MM.1S (cell line): ENCODE data around the gene TANGO2.

ENCODE experiments used
- CTCF ChIP-seq: fragments of 300-600 bp; sonication (generic); IDR thresholded peaks from 2 replicates; pipeline ENCODE4 v1.5.1; 2016; ENCODE audit warnings: antibody characterized with exemption, low read length, mixed read lengths
- EZH2 ChIP-seq: fragments of 300-600 bp; sonication (generic); optimal IDR thresholded peaks from 2 replicates; pipeline ENCODE3; 2017; ENCODE audit warnings: low read depth, mild to moderate bottlenecking, antibody characterized with exemption, low read length, mixed read lengths
- EZH2phosphoT487 ChIP-seq: fragments of 300-600 bp; sonication (generic); IDR thresholded peaks from 2 replicates; pipeline ENCODE4 v1.6.1; 2018; ENCODE audit warnings: antibody characterized with exemption, low read length

GRCh38 chr22:20090730-20091240, 69.9 kb downstream of the TANGO2 start:
- TF ChIP-seq CTCF (no peak), EZH2 (no peak), EZH2phosphoT487 (no peak)
